Endodermal cell (in vitro differentiated cells): ENCODE measurements around the gene OR6C70. TPM values are rescaled to one million over a fixed set of nuclear protein-coding genes. Genes with fewer than 3 reads are reported as not detected.
"Not testable (repeated sequence)": the region's sequence is repeated elsewhere in the genome, so short reads cannot be mapped to it uniquely, and the experiment has no call there.

ENCODE experiments used
- DNase-seq: peaks from one replicate; pipeline ENCODE4 v3.0.0-alpha.2; 2017
- H3K27ac ChIP-seq: 2 replicates; pipeline ENCODE4 v1.5.1; 2013; ENCODE audit warnings: mild to moderate bottlenecking, low read depth, low read length, moderate library complexity
- H3K27me3 ChIP-seq: 2 replicates; pipeline ENCODE4 v1.6.1; 2013; ENCODE audit warnings: mild to moderate bottlenecking, low read length, moderate library complexity; ENCODE audit not compliant: insufficient read depth, control insufficient read depth, poor library complexity, severe bottlenecking
- H3K36me3 ChIP-seq: 2 replicates; pipeline ENCODE4 v1.7.0; 2013; ENCODE audit warnings: mild to moderate bottlenecking, low read length, moderate library complexity; ENCODE audit not compliant: control insufficient read depth, insufficient read depth
- H3K4me1 ChIP-seq: one replicate; pipeline ENCODE4 v1.7.0; 2013; ENCODE audit warnings: low read length; ENCODE audit not compliant: control insufficient read depth, insufficient read depth
- H3K4me3 ChIP-seq: 2 replicates; pipeline ENCODE4 v1.5.1; 2013; ENCODE audit warnings: mild to moderate bottlenecking, low read length, moderate library complexity
- H3K9ac ChIP-seq: 2 replicates; pipeline ENCODE4 v1.6.1; 2013; ENCODE audit warnings: mild to moderate bottlenecking, low read length, moderate library complexity; ENCODE audit not compliant: poor library complexity, severe bottlenecking; ENCODE audit errors: extremely low read depth
- H3K9me3 ChIP-seq: 2 replicates; pipeline ENCODE4 v1.6.1; 2013; ENCODE audit warnings: mild to moderate bottlenecking, low read length, moderate library complexity; ENCODE audit not compliant: control insufficient read depth
- H3K27ac Mint-ChIP-seq: 2 replicates; pipeline ENCODE4 v1.8.0; 2020; ENCODE audit warnings: mixed read lengths
- H3K27me3 Mint-ChIP-seq: 2 replicates; pipeline ENCODE4 v1.8.0; 2021; ENCODE audit warnings: mild to moderate bottlenecking, mixed read lengths; ENCODE audit not compliant: insufficient read depth
- H3K36me3 Mint-ChIP-seq: 2 replicates; pipeline ENCODE4 v1.8.0; 2020; ENCODE audit warnings: low read depth, mixed read lengths
- H3K4me1 Mint-ChIP-seq: 2 replicates; pipeline ENCODE4 v1.8.0; 2020; ENCODE audit warnings: mixed read lengths
- H3K4me3 Mint-ChIP-seq: 2 replicates; pipeline ENCODE4 v1.8.0; 2020; ENCODE audit warnings: mild to moderate bottlenecking, moderate library complexity, mixed read lengths
- H3K9me3 Mint-ChIP-seq: 2 replicates; pipeline ENCODE4 v1.8.0; 2020; ENCODE audit warnings: mild to moderate bottlenecking, mixed read lengths
- CTCF ChIP-seq: fragments of 200-600 bp; sonication (generic); conservative IDR thresholded peaks from 2 replicates; pipeline ENCODE4 v1.5.0; 2021; ENCODE audit warnings: antibody characterized with exemption, mild to moderate bottlenecking
- WGBS, 2 experiments: methylation state at CpG; one replicate each; pipeline versions ENCODE4 v1.1.5 to v1.1.7; 2013; ENCODE audit warnings: missing lambda C conversion rate in 2 of 2, mixed read lengths in 1 of 2; ENCODE audit not compliant: insufficient coverage in 1 of 2, insufficient read length in 1 of 2; 5-methylcytosine and 5-hydroxymethylcytosine counted together
- total RNA-seq, 2 donors: library from RNA; stranded (reverse); fragmentation: NEBNext Ultra II Directional in 1 of 2; extraction: Animal tissue kit (Norgen Biotek cat#: 25700) in 1 of 2; gene quantifications; 2 replicates in 1 of 2; 3 replicates in 1 of 2; pipeline ENCODE4 v1.2.1, GENCODE V29; 2021

Gene OR6C70
- total RNA-seq, 2 donors from 2014 or later: not detected

- WGBS, 2 experiments: no CpG with 5 or more reads among the region's 1 CpG
- H3K27ac ChIP-seq: no peak overlapping the region
- H3K9ac ChIP-seq: no peak overlapping the region
- no peak overlapping the region for H3K4me3 Mint-ChIP-seq
- DNase-seq: no peak
- H3K9me3 ChIP-seq: no peaks in the 10 kb centered on the region
- no peaks in the 10 kb centered on the region for H3K27me3 ChIP-seq
- peaks cover 12% of the 10 kb centered on the region for H3K4me1 Mint-ChIP-seq
- no peak overlapping the region for H3K27ac Mint-ChIP-seq
- no peaks in the 10 kb centered on the region for H3K4me1 ChIP-seq
- TF ChIP-seq CTCF: no peak
- H3K9me3 Mint-ChIP-seq: no peaks in the 10 kb centered on the region
- no peaks in the 10 kb centered on the region for H3K27me3 Mint-ChIP-seq
- H3K4me3 ChIP-seq: no peak overlapping the region
- H3K36me3 Mint-ChIP-seq: no peaks in the 10 kb centered on the region
- no peaks in the 10 kb centered on the region for H3K36me3 ChIP-seq
Measured at GRCh38 chr12:55472264-55472663, 2.3 kb upstream of the OR6C70 start.

DNA sequence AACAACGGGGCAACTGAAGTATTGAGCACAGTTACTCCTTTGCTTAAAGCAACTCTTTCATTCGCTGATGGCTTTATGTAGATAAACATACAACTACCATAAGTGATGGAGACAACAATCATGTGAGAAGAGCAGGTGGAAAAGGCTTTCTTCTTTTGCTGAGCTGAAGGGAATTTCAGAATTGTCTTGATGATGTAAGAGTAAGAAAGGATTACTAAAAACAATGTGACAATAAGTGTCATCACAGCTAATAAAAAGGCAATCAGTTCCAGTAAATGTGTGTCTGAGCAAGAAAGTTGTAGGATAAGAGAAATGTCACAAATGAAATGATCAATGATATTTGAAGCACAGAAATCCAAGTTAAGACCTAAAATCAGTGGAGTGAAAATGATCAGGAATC, 647 bp downstream of the OR6C70 start:
- no peaks in the 10 kb centered on the region for H3K4me1 ChIP-seq
- Mint-ChIP-seq H3K27ac (no peak overlapping the region), H3K4me1 (peaks cover 12% of the 10 kb centered on the region)

GRCh38 chr12:55467836-55468235, 2.1 kb downstream of the OR6C70 start:
- WGBS, 2 experiments: 94% methylated on average over 2 of the region's 2 CpGs; no CpG with 5 or more reads in 1 of the 2 experiments
- Mint-ChIP-seq H3K36me3 (no peaks in the 10 kb centered on the region), H3K27ac (no peak overlapping the region), H3K4me1 (peaks cover 12% of the 10 kb centered on the region), H3K27me3 (no peaks in the 10 kb centered on the region), H3K4me3 (no peak overlapping the region), H3K9me3 (peaks cover 11% of the 10 kb centered on the region)
- no peak for DNase-seq
- TF ChIP-seq CTCF: no peak
- Histone ChIP-seq H3K27me3 (no peaks in the 10 kb centered on the region), H3K4me1 (no peaks in the 10 kb centered on the region), H3K9me3 (no peaks in the 10 kb centered on the region), H3K36me3 (no peaks in the 10 kb centered on the region), H3K27ac (no peak overlapping the region), H3K9ac (no peak overlapping the region), H3K4me3 (no peak overlapping the region)

More for the DNA sequence above, 647 bp downstream of the OR6C70 start:
- no peak overlapping the region for H3K27ac ChIP-seq
- no peaks in the 10 kb centered on the region for H3K36me3 ChIP-seq
- no peaks in the 10 kb centered on the region for H3K27me3 ChIP-seq
- no peak overlapping the region for H3K4me3 ChIP-seq
- no peak overlapping the region for H3K9ac ChIP-seq
- WGBS, 2 experiments: 80 to 85% methylated on average over 1 of the region's 2 CpGs
- no peak for TF ChIP-seq CTCF
- H3K9me3 Mint-ChIP-seq: peaks cover 3% of the 10 kb centered on the region
- no peak for DNase-seq
- H3K27me3 Mint-ChIP-seq: no peaks in the 10 kb centered on the region
- H3K9me3 ChIP-seq: no peaks in the 10 kb centered on the region
- no peak overlapping the region for H3K4me3 Mint-ChIP-seq
- no peaks in the 10 kb centered on the region for H3K36me3 Mint-ChIP-seq

GRCh38 chr12:55464926-55465325, 5.0 kb downstream of the OR6C70 start:
- not testable (repeated sequence) for H3K9me3 ChIP-seq, DNase-seq, H3K27me3 Mint-ChIP-seq, H3K9ac ChIP-seq, H3K4me3 Mint-ChIP-seq, H3K27ac Mint-ChIP-seq, H3K36me3 ChIP-seq, H3K4me1 Mint-ChIP-seq, H3K4me1 ChIP-seq, H3K27ac ChIP-seq, H3K27me3 ChIP-seq, H3K36me3 Mint-ChIP-seq, H3K4me3 ChIP-seq
- WGBS, 2 experiments: 100% methylated on average over 1 of the region's 1 CpG
- peaks cover 11% of the 10 kb centered on the region for H3K9me3 Mint-ChIP-seq
